ENCODE results near the gene PDHX. TPM values are rescaled to one million over a fixed set of nuclear protein-coding genes. Genes with fewer than 3 reads are reported as not detected.

Gene PDHX
- total and polyA plus RNA-seq, 5 donors = 59.5 to 89.2 (median 70.1) TPM

DNA sequence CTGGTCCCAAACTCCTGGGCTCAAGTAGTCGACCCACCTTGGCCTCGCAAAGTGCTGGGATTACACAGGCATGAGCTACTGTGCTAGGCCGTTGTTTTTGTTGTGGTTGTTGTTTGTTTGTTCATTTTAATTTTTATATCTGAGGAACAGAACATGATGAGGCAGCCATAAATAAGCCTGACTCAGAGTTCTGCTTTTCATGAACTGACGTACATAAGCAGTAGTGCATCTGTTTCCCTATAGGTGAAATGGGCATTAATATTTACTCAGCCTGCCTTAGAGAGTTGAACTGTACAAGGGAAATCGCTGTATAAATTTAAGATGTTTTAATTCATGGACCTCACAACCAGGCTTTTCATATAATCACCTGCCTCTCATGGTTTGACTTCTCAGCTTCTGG, 80.5 kb downstream of the PDHX start:
- WGBS = 95% methylated on average over 5 of the region's 5 CpGs
- ATAC-seq = no peak
- Histone ChIP-seq H3K9me3 (ENCODE audit: control insufficient read depth, low read length) (no peaks in the 10 kb centered on the region), H3K4me3 (ENCODE audit: low read length) (no peak overlapping the region), H3K4me1 (ENCODE audit: control insufficient read depth, insufficient read depth, low read length) (no peaks in the 10 kb centered on the region), H3K27ac (ENCODE audit: low read length) (no peak overlapping the region), H3K27me3 (ENCODE audit: control insufficient read depth, insufficient read depth) (no peaks in the 10 kb centered on the region)
- intact Hi-C loops (cut with DNase I) = loop anchor here in 1 of 4 donors (10.0 kb wide), 1 partner anchor 398 kb away; no protein-coding TSS in a partner anchor
- DNase-seq = no peak

DNA sequence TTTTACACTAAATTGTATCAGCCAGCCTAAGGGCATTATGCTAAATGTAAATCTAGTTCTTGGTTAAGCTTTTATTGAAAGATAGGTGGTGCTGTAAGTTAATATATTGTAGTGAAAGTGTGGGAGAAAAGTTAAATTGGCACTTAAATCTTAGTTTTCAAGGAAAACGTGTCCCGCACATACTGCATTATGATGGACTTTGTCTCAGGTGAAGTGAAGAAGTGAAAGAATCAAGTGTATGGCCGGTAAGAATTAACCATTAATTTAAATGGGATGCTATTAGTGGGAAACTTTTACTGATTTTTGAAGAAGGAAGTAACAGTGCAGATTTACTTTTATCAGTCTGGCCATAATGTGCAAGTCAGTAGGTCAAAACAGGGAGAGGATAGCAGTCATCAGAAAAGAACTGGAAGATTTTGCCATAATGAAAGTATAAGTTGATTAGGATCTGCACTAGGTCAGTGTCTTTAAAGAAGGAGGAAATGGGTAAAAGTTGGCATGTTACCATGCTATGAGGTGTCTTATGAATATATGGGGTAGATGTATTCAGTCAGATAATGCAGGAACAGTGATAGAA, 81.6 kb downstream of the PDHX start:
- ATAC-seq (no peak), DNase-seq (no peak)
- Histone ChIP-seq H3K4me3 (ENCODE audit: low read length) (no peak overlapping the region), H3K27ac (ENCODE audit: low read length) (no peak overlapping the region), H3K27me3 (ENCODE audit: control insufficient read depth, insufficient read depth) (no peaks in the 10 kb centered on the region), H3K9me3 (ENCODE audit: control insufficient read depth, low read length) (no peaks in the 10 kb centered on the region), H3K4me1 (ENCODE audit: control insufficient read depth, insufficient read depth, low read length) (no peaks in the 10 kb centered on the region)
- 42% methylated on average over 3 of the region's 3 CpGs for WGBS
- intact Hi-C loops (cut with DNase I) = loop anchor here in 1 of 4 donors (10.0 kb wide), 1 partner anchor 397 kb away; no protein-coding TSS in a partner anchor

DNA sequence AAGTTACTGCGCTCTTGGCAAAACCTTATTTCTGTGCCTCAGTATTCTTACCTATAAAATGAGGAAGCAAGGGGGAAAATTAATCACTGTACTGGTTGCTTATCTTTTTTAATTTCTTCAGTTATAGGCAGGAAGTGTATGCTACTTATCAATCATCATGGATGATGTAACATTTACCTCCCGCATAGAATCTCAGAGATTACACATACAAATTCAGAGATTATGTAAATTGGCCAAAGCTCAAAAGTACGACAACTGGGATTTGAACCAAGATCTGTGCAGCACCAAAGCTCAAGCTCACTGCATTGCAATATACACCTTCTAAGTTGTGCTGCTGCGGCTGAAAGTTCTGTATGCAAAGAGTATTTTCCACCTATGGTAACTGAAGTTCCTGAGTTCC, 83.0 kb downstream of the PDHX start:
- no peak overlapping the region for H3K27ac ChIP-seq (ENCODE audit: low read length)
- H3K27me3 ChIP-seq (ENCODE audit: control insufficient read depth, insufficient read depth) = no peaks in the 10 kb centered on the region
- 86% methylated on average over 4 of the region's 4 CpGs for WGBS
- ATAC-seq = no peak
- H3K4me3 ChIP-seq (ENCODE audit: low read length) = no peak overlapping the region
- intact Hi-C loops (cut with DNase I) = loop anchor here in 1 of 4 donors (10.0 kb wide), 1 partner anchor 395 kb away; no protein-coding TSS in a partner anchor
- no peaks in the 10 kb centered on the region for H3K9me3 ChIP-seq (ENCODE audit: control insufficient read depth, low read length)
- no peak for DNase-seq
- H3K4me1 ChIP-seq (ENCODE audit: control insufficient read depth, insufficient read depth, low read length) = no peaks in the 10 kb centered on the region

GRCh38 chr11:35003186-35003585, 86.8 kb downstream of the PDHX start:
- WGBS = 0% methylated on average over 1 of the region's 1 CpG

GRCh38 chr11:35003658-35004057, 87.2 kb downstream of the PDHX start:
- no peak for DNase-seq
- Histone ChIP-seq H3K9me3 (ENCODE audit: control insufficient read depth, low read length) (no peaks in the 10 kb centered on the region), H3K27ac (ENCODE audit: low read length) (no peak overlapping the region), H3K27me3 (ENCODE audit: control insufficient read depth, insufficient read depth) (no peaks in the 10 kb centered on the region), H3K4me3 (ENCODE audit: low read length) (no peak overlapping the region), H3K4me1 (ENCODE audit: control insufficient read depth, insufficient read depth, low read length) (no peaks in the 10 kb centered on the region)
- WGBS = 74% methylated on average over 3 of the region's 3 CpGs
- ATAC-seq = peak in 1 of 2 donors; percentile 19
- intact Hi-C loops (cut with DNase I) = loop anchor here in 1 of 4 donors (10.0 kb wide), 1 partner anchor 381 kb away; no protein-coding TSS in a partner anchor

More at GRCh38 chr11:35003186-35003585, 86.8 kb downstream of the PDHX start:
- H3K9me3 ChIP-seq (ENCODE audit: control insufficient read depth, low read length) = no peaks in the 10 kb centered on the region
- H3K27me3 ChIP-seq (ENCODE audit: control insufficient read depth, insufficient read depth) = no peaks in the 10 kb centered on the region
- intact Hi-C loops (cut with DNase I) = loop anchor here in 1 of 4 donors (10.0 kb wide), 1 partner anchor 382 kb away; no protein-coding TSS in a partner anchor
- no peak for ATAC-seq
- no peak overlapping the region for H3K4me3 ChIP-seq (ENCODE audit: low read length)
- H3K4me1 ChIP-seq (ENCODE audit: control insufficient read depth, insufficient read depth, low read length) = no peaks in the 10 kb centered on the region
- no peak for DNase-seq
- no peak overlapping the region for H3K27ac ChIP-seq (ENCODE audit: low read length)

GRCh38 chr11:35005141-35005780, 88.8 kb downstream of the PDHX start:
- intact Hi-C loops (cut with DNase I) = loop anchor here in 1 of 4 donors (10.0 kb wide), 1 partner anchor 380 kb away; no protein-coding TSS in a partner anchor
- H3K27me3 ChIP-seq (ENCODE audit: control insufficient read depth, insufficient read depth) = no peaks in the 10 kb centered on the region
- no peak overlapping the region for H3K4me3 ChIP-seq (ENCODE audit: low read length)
- H3K9me3 ChIP-seq (ENCODE audit: control insufficient read depth, low read length) = no peaks in the 10 kb centered on the region
- no peaks in the 10 kb centered on the region for H3K4me1 ChIP-seq (ENCODE audit: control insufficient read depth, insufficient read depth, low read length)
- ATAC-seq = no peak
- H3K27ac ChIP-seq (ENCODE audit: low read length) = no peak overlapping the region
- WGBS = 93% methylated on average over 4 of the region's 4 CpGs
- DNase-seq = no peak

- whole genome bisulfite sequencing = 89% methylated on average over 8 of the region's 8 CpGs
- intact Hi-C loops (cut with DNase I) = loop anchor here in 1 of 4 donors (10.0 kb wide), 1 partner anchor 378 kb away; no protein-coding TSS in a partner anchor
- no peak overlapping the region for H3K4me3 ChIP-seq (ENCODE audit: low read length)
- no peak overlapping the region for H3K27ac ChIP-seq (ENCODE audit: low read length)
- no peaks in the 10 kb centered on the region for H3K9me3 ChIP-seq (ENCODE audit: control insufficient read depth, low read length)
- no peak for DNase-seq
- no peaks in the 10 kb centered on the region for H3K27me3 ChIP-seq (ENCODE audit: control insufficient read depth, insufficient read depth)
- no peaks in the 10 kb centered on the region for H3K4me1 ChIP-seq (ENCODE audit: control insufficient read depth, insufficient read depth, low read length)
- no peak for ATAC-seq
These were observed 90.1 kb downstream of the PDHX start for GRCh38 chr11:35006389-35007128.

DNA sequence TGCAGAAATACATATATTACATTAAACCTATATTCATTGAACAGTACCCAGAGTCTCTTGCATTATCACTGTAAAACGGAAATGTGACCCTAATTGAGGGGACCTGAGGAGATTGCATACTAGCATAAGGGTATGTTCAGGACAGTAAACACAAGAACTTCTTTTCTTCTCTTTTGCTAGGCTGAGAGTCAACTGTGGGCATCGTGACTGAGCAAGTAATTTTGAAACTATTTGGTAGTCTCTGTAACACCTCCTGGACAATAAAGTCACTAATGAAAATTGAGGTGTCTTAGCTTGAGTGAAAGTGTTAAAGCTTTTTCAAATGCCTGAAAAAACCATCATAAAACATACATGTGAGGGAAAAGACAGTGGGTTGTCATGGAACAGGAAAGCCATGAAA, 90.9 kb downstream of the PDHX start:
- no peak for DNase-seq
- no peaks in the 10 kb centered on the region for H3K4me1 ChIP-seq (ENCODE audit: control insufficient read depth, insufficient read depth, low read length)
- H3K27ac ChIP-seq (ENCODE audit: low read length) = no peak overlapping the region
- no peak for ATAC-seq
- intact Hi-C loops (cut with DNase I) = loop anchor here in 1 of 4 donors (10.0 kb wide), 1 partner anchor 378 kb away; no protein-coding TSS in a partner anchor
- no peak overlapping the region for H3K4me3 ChIP-seq (ENCODE audit: low read length)
- H3K27me3 ChIP-seq (ENCODE audit: control insufficient read depth, insufficient read depth) = no peaks in the 10 kb centered on the region
- 67% methylated on average over 2 of the region's 2 CpGs for WGBS
- H3K9me3 ChIP-seq (ENCODE audit: control insufficient read depth, low read length) = no peaks in the 10 kb centered on the region

DNA sequence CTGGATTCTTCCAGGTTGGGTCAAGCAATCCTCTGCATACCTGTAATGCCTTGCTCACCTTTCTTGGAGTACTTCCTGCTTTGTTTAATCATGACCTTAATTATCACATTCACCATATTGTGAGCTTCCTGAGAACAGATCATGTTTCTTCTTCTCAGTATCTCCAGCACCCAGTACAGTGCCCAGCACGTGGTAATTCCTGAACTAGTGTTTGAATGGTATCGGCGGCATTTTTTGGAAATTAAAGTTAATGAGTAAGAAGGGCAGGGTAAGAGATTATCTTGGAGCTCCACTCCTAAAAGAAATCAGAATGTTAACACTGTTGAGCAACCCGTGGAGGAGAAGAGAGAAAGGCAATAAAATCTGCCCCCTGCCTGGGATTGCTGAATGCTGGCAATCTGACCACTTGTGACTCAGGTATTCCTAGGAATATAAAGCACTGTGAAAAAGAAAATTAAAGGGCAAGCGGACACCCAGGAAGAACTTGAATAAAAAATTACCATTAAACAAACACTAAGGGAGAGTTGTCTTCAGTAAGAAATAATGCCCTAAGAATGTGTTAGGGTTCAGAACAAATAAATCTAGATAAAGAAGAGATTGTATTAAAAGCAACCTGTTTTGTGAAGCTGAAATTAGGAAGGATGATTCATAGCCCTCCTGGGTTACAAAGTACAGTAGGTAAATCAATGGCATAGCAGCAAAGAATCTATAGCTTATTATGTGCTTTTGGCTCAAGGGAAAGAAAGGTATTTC, 92.9 kb downstream of the PDHX start:
- H3K27ac ChIP-seq (ENCODE audit: low read length) = no peak overlapping the region
- no peaks in the 10 kb centered on the region for H3K4me1 ChIP-seq (ENCODE audit: control insufficient read depth, insufficient read depth, low read length)
- H3K9me3 ChIP-seq (ENCODE audit: control insufficient read depth, low read length) = no peaks in the 10 kb centered on the region
- no peaks in the 10 kb centered on the region for H3K27me3 ChIP-seq (ENCODE audit: control insufficient read depth, insufficient read depth)
- no peak for DNase-seq
- H3K4me3 ChIP-seq (ENCODE audit: low read length) = no peak overlapping the region
- intact Hi-C loops (cut with DNase I) = loop anchor here in 1 of 4 donors (10.0 kb wide), 1 partner anchor 375 kb away; no protein-coding TSS in a partner anchor
- 84% methylated on average over 5 of the region's 5 CpGs for WGBS
- ATAC-seq = no peak

- DNase-seq (no peak), ATAC-seq (no peak)
- 51% methylated on average over 3 of the region's 3 CpGs for WGBS
- no peaks in the 10 kb centered on the region for H3K4me1 ChIP-seq (ENCODE audit: control insufficient read depth, insufficient read depth, low read length)
- no peaks in the 10 kb centered on the region for H3K9me3 ChIP-seq (ENCODE audit: control insufficient read depth, low read length)
- intact Hi-C loops (cut with DNase I) = loop anchor here in 1 of 4 donors (10.0 kb wide), 1 partner anchor 375 kb away; no protein-coding TSS in a partner anchor
- H3K4me3 ChIP-seq (ENCODE audit: low read length) = no peak overlapping the region
- no peak overlapping the region for H3K27ac ChIP-seq (ENCODE audit: low read length)
- H3K27me3 ChIP-seq (ENCODE audit: control insufficient read depth, insufficient read depth) = no peaks in the 10 kb centered on the region
These were observed 93.5 kb downstream of the PDHX start for GRCh38 chr11:35009944-35010342.
